Endothelial cell of umbilical vein (primary cell): Measurements from ENCODE around the gene DGCR2. TPM values are rescaled to one million over a fixed set of nuclear protein-coding genes. Genes with fewer than 3 reads are reported as not detected.

Source experiments
- BruUV-seq: library from RNA; stranded (reverse); fragments of 400-500 nt; replicated peaks from 2 replicates; lab custom pipeline; 2021; lab: Mats Ljungman, UMichigan
- CTCF ChIA-PET: fragments of 300-600, 350-600 bp; sonication (Branson Sonifier 250); formaldehyde crosslinking; loops from one replicate; lab custom pipeline; 2021; ENCODE audit warnings: antibody characterized with exemption, inconsistent platforms; lab: Charles Lee
- POLR2A ChIA-PET: fragments of 300-600, 350-600 bp; sonication (Branson Sonifier 250); formaldehyde crosslinking; loops from one replicate; lab custom pipeline; 2021; ENCODE audit warnings: antibody characterized with exemption, inconsistent platforms; lab: Charles Lee
- DNase-seq: peaks from one replicate; pipeline ENCODE4 v3.0.0-alpha.2; 2011; ENCODE audit warnings: low read depth, low spot score
- FAIRE-seq: peaks from 2 replicates; lab custom pipeline; 2011; peaks lifted over from hg19 to GRCh38; lab: Jason Lieb, UNC
- H2AFZ ChIP-seq: 2 replicates; pipeline ENCODE4 v1.6.0; 2012; ENCODE audit warnings: low read depth, low read length, control low read depth, inconsistent platforms
- H3K27ac ChIP-seq: 2 replicates; pipeline ENCODE4 v1.5.1; 2011; ENCODE audit warnings: low read depth, mild to moderate bottlenecking, control low read depth, low read length, moderate library complexity; ENCODE audit not compliant: insufficient read depth
- H3K27me3 ChIP-seq, 2 experiments: 2 replicates each; pipeline versions ENCODE4 v1.6.0 to v1.6.1; 2011; ENCODE audit warnings: low read length in 2 of 2, mixed read lengths in 1 of 2; ENCODE audit not compliant: control insufficient read depth in 2 of 2, insufficient read depth in 2 of 2
- H3K36me3 ChIP-seq, 2 experiments: 2 replicates in 1 of 2; 3 replicates in 1 of 2; pipeline ENCODE4 v1.5.1; 2011; ENCODE audit warnings: low read length in 2 of 2, mild to moderate bottlenecking in 1 of 2, moderate library complexity in 1 of 2; ENCODE audit not compliant: control insufficient read depth in 2 of 2, insufficient read depth in 2 of 2; ENCODE audit errors: extremely low read depth in 1 of 2
- H3K4me1 ChIP-seq: 3 replicates; pipeline ENCODE4 v1.5.1; 2011; ENCODE audit warnings: mild to moderate bottlenecking, low read length; ENCODE audit not compliant: control insufficient read depth, insufficient read depth; ENCODE audit errors: extremely low read depth
- H3K4me2 ChIP-seq: 2 replicates; pipeline ENCODE4 v1.6.1; 2011; ENCODE audit warnings: low read length, control low read depth, mixed read lengths; ENCODE audit not compliant: insufficient read depth
- H3K4me3 ChIP-seq, 3 experiments: fragments of 200-600 bp in 1 of 3; sonication (generic), shearing (Covaris generic) in 1 of 3; replicated peaks in 1 of 3; 2 replicates each; pipeline ENCODE4 v1.5.1; 2011 to 2016; ENCODE audit warnings: control low read depth in 3 of 3, low read length in 3 of 3, mild to moderate bottlenecking in 2 of 3, inconsistent platforms in 1 of 3, low read depth in 1 of 3, moderate library complexity in 1 of 3; ENCODE audit not compliant: insufficient read depth in 1 of 3
- H3K79me2 ChIP-seq: 2 replicates; pipeline ENCODE4 v1.6.0; 2012; ENCODE audit warnings: low read length, inconsistent platforms; ENCODE audit not compliant: control insufficient read depth, insufficient read depth
- H3K9ac ChIP-seq: replicated peaks from 2 replicates; pipeline ENCODE3; 2011; ENCODE audit warnings: low read length, control low read depth; ENCODE audit not compliant: insufficient read depth; ENCODE audit errors: extremely low read depth
- H3K9me1 ChIP-seq: replicated peaks from 3 replicates; pipeline ENCODE4 v1.6.0; 2011; ENCODE audit warnings: mild to moderate bottlenecking, low read length; ENCODE audit not compliant: control insufficient read depth, insufficient read depth; ENCODE audit errors: extremely low read depth
- H3K9me3 ChIP-seq: replicated peaks from 2 replicates; pipeline ENCODE4 v1.5.1; 2012; ENCODE audit warnings: low read length, inconsistent platforms; ENCODE audit not compliant: control insufficient read depth, insufficient read depth
- H4K20me1 ChIP-seq: replicated peaks from 2 replicates; pipeline ENCODE3; 2011; ENCODE audit warnings: mild to moderate bottlenecking, low read length; ENCODE audit not compliant: control insufficient read depth, insufficient read depth; ENCODE audit errors: extremely low read depth
- EZH2 ChIP-seq: IDR thresholded peaks from 2 replicates; pipeline ENCODE4 v1.6.1; 2012; ENCODE audit warnings: borderline replicate concordance, low read depth, mild to moderate bottlenecking, moderate library complexity, low read length, inconsistent platforms; ENCODE audit not compliant: severe bottlenecking
- FOS ChIP-seq: IDR thresholded peaks from 2 replicates; pipeline ENCODE4 v1.6.1; 2011; ENCODE audit warnings: mild to moderate bottlenecking, low read length, moderate library complexity, borderline replicate concordance; ENCODE audit not compliant: insufficient read depth
- GATA2 ChIP-seq: IDR thresholded peaks from 2 replicates; pipeline ENCODE4 v1.7.0; 2011; ENCODE audit warnings: low read depth, mild to moderate bottlenecking, moderate library complexity, mixed read lengths, low read length; ENCODE audit not compliant: insufficient read length, insufficient read depth
- JUN ChIP-seq: IDR thresholded peaks from 2 replicates; pipeline ENCODE4 v1.6.1; 2011; ENCODE audit warnings: borderline replicate concordance, low read depth; ENCODE audit not compliant: insufficient read length, insufficient read depth
- MYC ChIP-seq: IDR thresholded peaks from one replicate; pipeline ENCODE4 v1.6.1; 2011; ENCODE audit warnings: mild to moderate bottlenecking, low read depth, low read length
- POLR2A ChIP-seq: IDR thresholded peaks from 2 replicates; pipeline ENCODE4 v1.6.1; 2012; ENCODE audit warnings: low read depth, mild to moderate bottlenecking, control low read depth, low read length
- POLR2AphosphoS5 ChIP-seq: IDR thresholded peaks from 2 replicates; pipeline ENCODE4 v1.6.1; 2012; ENCODE audit warnings: low read depth, mild to moderate bottlenecking, control low read depth, low read length, moderate library complexity; ENCODE audit not compliant: insufficient read depth
- dilution Hi-C: fragments of 300-500 bp; cut with MboI; formaldehyde crosslinking; loops from one replicate; pipeline ENCODE4 v1.15.0; 2019; ENCODE audit warnings: low sequenced_read_pairs; ENCODE audit not compliant: extremely low pct_ligation_motif_present
- intact Hi-C: fragments of 100-400 bp; cut with micrococcal nuclease; formaldehyde crosslinking; loops from one replicate; pipeline ENCODE4 v1.10.0; 2022
- polyA plus RNA-seq, 4 experiments: library from polyadenylated mRNA; depleted of rRNA in 3 of 4; stranded (reverse) in 3 of 4; unstranded in 1 of 4; fragments of >200 nt; gene quantifications; 2 replicates each; pipeline versions ENCODE4 v1.2.1 to v1.2.3, GENCODE V29; 2011 to 2012; ENCODE audit warnings: missing spikeins in 1 of 4
- total RNA-seq: library from RNA; stranded (reverse); gene quantifications from 2 replicates; pipeline ENCODE4 v1.2.3, GENCODE V29; 2021
- TF ChIP-seq, protein P1 (sequence below): IDR thresholded peaks from 2 replicates; pipeline ENCODE4 v1.6.1; 2011; ENCODE audit not compliant: insufficient read depth, insufficient read length
- TF ChIP-seq, protein P2 (sequence below), 2 donors: IDR thresholded peaks; 1 replicate in 1 of 2; 2 replicates in 1 of 2; pipeline ENCODE4 v1.5.1; 2011; ENCODE audit warnings: low read length in 2 of 2, mild to moderate bottlenecking in 2 of 2, moderate library complexity in 2 of 2, control low read depth in 1 of 2, inconsistent platforms in 1 of 2, low read depth in 1 of 2; ENCODE audit not compliant: insufficient read depth in 1 of 2; ENCODE audit errors: extremely low read depth in 1 of 2

Gene DGCR2
- total and polyA plus RNA-seq, 2 donors (not counting 3 experiments of a cell fraction or from before 2014, with no cell fraction given), result 44.8 to 51.2 TPM

DNA sequence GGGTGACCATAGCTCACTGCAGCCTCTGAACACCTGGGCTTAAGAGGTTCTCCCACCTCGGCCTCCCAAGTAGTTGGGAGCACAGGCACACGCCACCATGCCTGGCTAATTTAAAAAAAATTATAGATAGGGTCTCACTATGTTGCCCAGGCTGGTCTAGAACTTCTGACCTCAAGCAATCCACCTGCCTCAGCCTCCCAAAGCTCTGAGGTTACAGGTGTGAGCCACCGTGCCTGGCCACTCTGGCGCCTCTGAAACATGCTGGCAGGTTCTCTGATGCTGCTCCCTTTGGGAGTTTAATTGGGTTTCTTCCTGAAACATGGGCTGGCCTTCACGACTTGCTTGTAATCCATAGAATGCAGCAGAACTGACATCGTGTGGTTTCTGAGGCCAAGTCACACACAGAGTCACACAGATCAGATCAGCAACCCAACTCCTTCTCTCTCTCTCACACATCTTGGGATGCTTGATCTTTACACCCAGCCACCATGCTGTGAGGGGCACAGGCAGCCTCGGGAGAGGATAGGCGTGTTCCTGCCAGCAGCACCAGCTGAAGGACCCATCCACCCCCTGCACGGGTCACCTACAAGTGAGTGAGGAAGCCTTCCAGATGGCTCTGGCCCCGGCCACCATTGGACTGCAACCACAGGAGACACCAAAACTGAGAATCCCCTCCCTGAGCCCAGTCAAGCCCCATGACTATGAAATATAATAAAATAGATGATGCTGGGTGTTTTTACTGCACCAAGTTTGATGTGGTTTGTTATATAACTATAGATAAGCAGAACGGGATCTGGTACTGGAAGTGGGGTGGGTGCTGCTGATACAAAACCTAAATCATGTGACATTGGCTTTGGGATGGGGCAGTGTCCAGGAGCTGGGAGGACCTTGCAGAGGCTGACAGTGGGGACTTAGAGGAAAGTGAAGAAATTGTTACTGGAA, 31.0 kb upstream of the DGCR2 start:
- Histone ChIP-seq H3K27me3 (peaks cover 34 to 38% of the 10 kb centered on the region in 2 experiments), H3K9ac (no peak overlapping the region), H3K4me3 (no peak overlapping the region), H3K9me1 (no peaks in the 10 kb centered on the region), H2AFZ (no peak overlapping the region), H3K4me1 (no peaks in the 10 kb centered on the region), H3K79me2 (no peaks in the 10 kb centered on the region), H3K4me2 (no peak overlapping the region), H3K9me3 (no peaks in the 10 kb centered on the region), H3K36me3 (no peaks in the 10 kb centered on the region), H4K20me1 (no peaks in the 10 kb centered on the region), H3K27ac (no peak overlapping the region)
- TF ChIP-seq, protein P1, sequence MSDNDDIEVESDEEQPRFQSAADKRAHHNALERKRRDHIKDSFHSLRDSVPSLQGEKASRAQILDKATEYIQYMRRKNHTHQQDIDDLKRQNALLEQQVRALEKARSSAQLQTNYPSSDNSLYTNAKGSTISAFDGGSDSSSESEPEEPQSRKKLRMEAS, result no peak
- no peak for TF ChIP-seq FOS
- no peak for TF ChIP-seq POLR2AphosphoS5
- no peak for TF ChIP-seq JUN
- TF ChIP-seq GATA2, result no peak
- no peak for TF ChIP-seq MYC
- TF ChIP-seq POLR2A, result no peak
- TF ChIP-seq, protein P2, sequence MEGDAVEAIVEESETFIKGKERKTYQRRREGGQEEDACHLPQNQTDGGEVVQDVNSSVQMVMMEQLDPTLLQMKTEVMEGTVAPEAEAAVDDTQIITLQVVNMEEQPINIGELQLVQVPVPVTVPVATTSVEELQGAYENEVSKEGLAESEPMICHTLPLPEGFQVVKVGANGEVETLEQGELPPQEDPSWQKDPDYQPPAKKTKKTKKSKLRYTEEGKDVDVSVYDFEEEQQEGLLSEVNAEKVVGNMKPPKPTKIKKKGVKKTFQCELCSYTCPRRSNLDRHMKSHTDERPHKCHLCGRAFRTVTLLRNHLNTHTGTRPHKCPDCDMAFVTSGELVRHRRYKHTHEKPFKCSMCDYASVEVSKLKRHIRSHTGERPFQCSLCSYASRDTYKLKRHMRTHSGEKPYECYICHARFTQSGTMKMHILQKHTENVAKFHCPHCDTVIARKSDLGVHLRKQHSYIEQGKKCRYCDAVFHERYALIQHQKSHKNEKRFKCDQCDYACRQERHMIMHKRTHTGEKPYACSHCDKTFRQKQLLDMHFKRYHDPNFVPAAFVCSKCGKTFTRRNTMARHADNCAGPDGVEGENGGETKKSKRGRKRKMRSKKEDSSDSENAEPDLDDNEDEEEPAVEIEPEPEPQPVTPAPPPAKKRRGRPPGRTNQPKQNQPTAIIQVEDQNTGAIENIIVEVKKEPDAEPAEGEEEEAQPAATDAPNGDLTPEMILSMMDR (IDR thresholded peaks at IDR 0.05; ENCODE audit: extremely low read depth in 1 of 2, insufficient read depth in 1 of 2, low read depth in 1 of 2, low read length in 2 of 2), result no peak
- no peak for TF ChIP-seq EZH2
- CTCF ChIA-PET, result interaction anchor here (1.6 kb wide), 1 partner anchor 9 kb away, joined by 7 read pairs; the partner anchor contains the start of gene ESS2
- BruUV-seq, result no TSS peak
- DNase-seq, result no peak
- POLR2A ChIA-PET, result interaction anchor here (1.6 kb wide), 1 partner anchor 9 kb away, joined by 3 read pairs; the partner anchor contains the start of gene ESS2
- no peak for FAIRE-seq
- intact Hi-C loops, result no loop called here
- dilution Hi-C loops, result no loop called here
